Sigmoid colon (tissue), 7 donors: ENCODE measurements around the gene PLA2G15. TPM values are rescaled to one million over a fixed set of nuclear protein-coding genes. Genes with fewer than 3 reads are reported as not detected.

Experiments
- DNase-seq: peaks from one replicate; pipeline ENCODE4 v3.0.0-alpha.2; 2019
- H3K27ac ChIP-seq, 4 donors: fragments of 200-600 bp; sonication (generic); one replicate each; pipeline ENCODE4 v1.5.1; 2016 to 2019; ENCODE audit warnings: mild to moderate bottlenecking in 1 of 4
- H3K27me3 ChIP-seq, 3 donors: fragments of 200-600 bp; sonication (generic); one replicate each; pipeline ENCODE4 v1.5.1; 2019; ENCODE audit warnings: mild to moderate bottlenecking in 1 of 3
- H3K36me3 ChIP-seq, 4 donors: fragments of 200-600 bp; sonication (generic); one replicate each; pipeline ENCODE4 v1.5.1; 2016 to 2019
- H3K4me1 ChIP-seq, 4 donors: fragments of 200-600 bp; sonication (generic); one replicate each; pipeline ENCODE4 v1.5.1; 2017 to 2019
- H3K4me3 ChIP-seq, 4 donors: fragments of 200-600 bp; sonication (generic); one replicate each; pipeline ENCODE4 v1.5.1; 2017 to 2019; ENCODE audit warnings: mild to moderate bottlenecking in 2 of 4, moderate library complexity in 1 of 4
- H3K9me3 ChIP-seq, 4 donors: fragments of 200-600 bp in 3 of 4; sonication (generic) in 3 of 4; one replicate each; pipeline versions ENCODE4 v1.5.1 to v1.6.1; 2013 to 2019
- CTCF ChIP-seq, 4 experiments: fragments of 450-650 bp in 3 of 4; fragments of 200-600 bp in 1 of 4; IDR thresholded peaks; one replicate each; pipeline ENCODE4 v1.5.1; 2016 to 2019; ENCODE audit warnings: antibody characterized with exemption in 4 of 4, mild to moderate bottlenecking in 3 of 4, moderate library complexity in 2 of 4
- EP300 ChIP-seq, 4 donors: sonication (generic); formaldehyde crosslinking; IDR thresholded peaks; one replicate each; pipeline ENCODE4 v1.6.1; 2017; ENCODE audit warnings: antibody characterized with exemption in 4 of 4
- POLR2A ChIP-seq, 2 donors: fragments of 450-650 bp; IDR thresholded peaks; one replicate each; pipeline ENCODE4 v1.6.1; 2016; ENCODE audit warnings: antibody characterized with exemption in 2 of 2, mild to moderate bottlenecking in 2 of 2, moderate library complexity in 2 of 2
- POLR2AphosphoS5 ChIP-seq, 4 donors: sonication (generic); formaldehyde crosslinking; IDR thresholded peaks; one replicate each; pipeline ENCODE4 v1.6.1; 2017; ENCODE audit warnings: antibody characterized with exemption in 4 of 4
- WGBS, 2 donors: extraction: QIAGEN DNeasy Blood & Tissue Kit; methylation state at CpG; one replicate each; pipeline ENCODE4 v1.1.7; 2013; 5-methylcytosine and 5-hydroxymethylcytosine counted together
- intact Hi-C: fragments of 100-400 bp; cut with DNase I; formaldehyde crosslinking; loops from one replicate; pipeline ENCODE4 v1.15.1; 2023
- polyA plus RNA-seq, 3 donors: library from polyadenylated mRNA; stranded (reverse); fragments of 200-250 nt; gene quantifications; one replicate each; pipeline ENCODE4 v1.2.3, GENCODE V29; 2013
- total RNA-seq, 4 donors: library from RNA; depleted of rRNA; stranded (reverse); fragments of >200 nt; gene quantifications; one replicate each; pipeline ENCODE4 v1.1.0, GENCODE V29; 2016
- donor health status: healthy with polysubstance abuse.
- donor health status: Bipolar disorder and iron deficiency.
- donor health status: healthy.

The PLA2G15 gene
- total and polyA plus RNA-seq, 7 donors, result 4.2 to 15.7 (median 10.2) TPM

DNA sequence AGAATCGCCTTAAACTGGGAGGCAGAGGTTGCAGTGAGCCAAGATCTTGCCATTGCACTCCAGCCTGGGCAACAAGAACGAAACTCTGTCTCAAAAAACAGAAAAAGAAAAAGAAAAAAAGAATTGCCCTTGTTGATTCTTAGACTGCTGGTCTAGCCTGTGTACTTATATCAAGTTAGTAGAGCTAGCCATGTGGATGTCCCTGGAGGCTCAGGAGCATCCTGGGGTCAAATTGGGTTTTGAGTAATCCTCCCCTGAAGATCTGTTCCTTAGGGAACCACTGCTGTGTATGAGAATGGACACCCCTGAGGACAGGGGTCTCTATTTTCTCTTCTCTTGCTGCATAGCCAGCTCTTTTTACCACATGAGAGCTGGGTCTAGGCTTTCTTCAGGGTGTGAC is 44.0 kb downstream of the PLA2G15 start:
- WGBS, 2 donors, result 90 to 95% methylated on average over 2 of the region's 2 CpGs
- H3K27ac ChIP-seq, result peak overlapping the region in 1 of 4 donors; percentile 65

DNA sequence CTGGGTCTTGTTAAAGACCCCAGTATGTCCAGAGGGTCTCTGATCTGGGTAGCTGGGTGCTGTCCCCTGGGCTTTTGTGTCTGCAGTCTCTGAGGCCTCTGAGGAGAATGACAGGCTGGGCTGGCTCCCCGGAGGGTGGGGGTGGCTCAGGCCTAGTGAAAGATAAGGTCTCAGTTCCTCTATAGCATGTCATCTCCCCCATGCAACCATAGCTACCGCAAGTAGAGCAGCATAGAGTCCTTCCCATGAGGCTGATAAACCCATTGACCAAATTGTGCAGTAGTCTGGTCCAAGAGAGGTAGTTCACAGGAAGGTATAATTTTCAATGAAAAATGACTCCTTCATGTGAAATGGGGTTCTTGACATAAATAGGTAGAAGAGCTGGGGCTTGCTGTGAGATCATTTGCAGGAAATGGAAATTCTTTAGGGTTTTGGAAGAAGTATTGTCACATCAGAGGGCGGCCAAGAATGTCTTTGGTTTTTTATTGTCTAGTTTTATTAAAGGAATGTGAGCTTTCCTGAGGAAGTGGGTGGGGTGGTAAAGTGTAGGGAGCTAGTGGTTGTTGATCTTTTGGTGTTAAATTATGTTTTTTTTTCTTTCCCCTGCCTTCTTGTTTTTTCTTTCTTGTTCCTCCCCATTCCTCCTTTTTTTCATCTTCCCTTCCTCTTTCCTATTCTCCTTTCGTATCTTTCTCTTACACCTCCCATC is 44.6 kb downstream of the PLA2G15 start:
- WGBS, 2 donors, result 39 to 48% methylated on average over 4 of the region's 4 CpGs
- Histone ChIP-seq H3K9me3 (no peaks in the 10 kb centered on the region), H3K36me3 (peaks cover 0 to 63% (median 27%) of the 10 kb centered on the region in 4 donors), H3K27ac (peak overlapping the region in 2 of 4 donors; percentile 16), H3K4me1 (peaks cover 0 to 13% (median 2%) of the 10 kb centered on the region in 4 donors), H3K4me3 (no peak overlapping the region), H3K27me3 (no peaks in the 10 kb centered on the region)
- TF ChIP-seq POLR2A (IDR thresholded peaks at IDR 0.05) (no peak), EP300 (IDR thresholded peaks at IDR 0.05) (no peak), CTCF (IDR thresholded peaks at IDR 0.05) (no peak), POLR2AphosphoS5 (IDR thresholded peaks at IDR 0.05) (no peak)
- no peak for DNase-seq
- intact Hi-C loops, result no loop called here

More for the DNA sequence above, 44.0 kb downstream of the PLA2G15 start:
- Histone ChIP-seq H3K9me3 (no peaks in the 10 kb centered on the region), H3K36me3 (peaks cover 0 to 57% (median 25%) of the 10 kb centered on the region in 4 donors), H3K4me1 (peaks cover 0 to 13% (median 2%) of the 10 kb centered on the region in 4 donors), H3K27me3 (no peaks in the 10 kb centered on the region), H3K4me3 (no peak overlapping the region)
- no peak for TF ChIP-seq CTCF (IDR thresholded peaks at IDR 0.05)
- TF ChIP-seq POLR2A (IDR thresholded peaks at IDR 0.05), result no peak
- TF ChIP-seq POLR2AphosphoS5 (IDR thresholded peaks at IDR 0.05), result no peak
- no peak for TF ChIP-seq EP300 (IDR thresholded peaks at IDR 0.05)
- no peak for DNase-seq
- intact Hi-C loops, result no loop called here

DNA sequence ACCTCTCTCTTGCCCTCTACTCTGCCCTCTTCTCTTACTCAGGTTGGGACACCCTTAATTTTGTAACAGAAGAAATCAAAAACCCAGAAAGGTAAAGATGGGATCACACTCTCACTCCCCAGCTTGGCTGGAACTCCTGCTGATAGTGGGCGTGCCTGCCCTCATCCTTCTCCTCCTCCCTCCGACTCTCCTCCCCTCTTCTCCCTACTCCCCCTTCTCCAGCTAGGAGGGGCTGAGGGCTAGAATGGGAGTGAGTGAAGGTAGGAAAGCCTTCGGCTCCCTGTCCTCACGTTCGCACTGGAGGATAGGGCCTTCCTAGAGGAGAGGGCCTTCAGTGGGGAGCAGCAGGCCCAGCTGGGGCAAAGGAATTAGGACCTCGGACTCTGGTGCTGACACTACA is 45.3 kb downstream of the PLA2G15 start:
- intact Hi-C loops, result no loop called here

GRCh38 chr16:68291227-68291626 is 46.1 kb downstream of the PLA2G15 start:
- H3K27ac ChIP-seq, result no peak overlapping the region
- TF ChIP-seq POLR2AphosphoS5 (IDR thresholded peaks at IDR 0.05) (no peak), CTCF (IDR thresholded peaks at IDR 0.05) (no peak), POLR2A (IDR thresholded peaks at IDR 0.05) (no peak), EP300 (IDR thresholded peaks at IDR 0.05) (no peak)
- intact Hi-C loops, result no loop called here
- no peak overlapping the region for H3K4me3 ChIP-seq
- no peaks in the 10 kb centered on the region for H3K9me3 ChIP-seq
- no peak for DNase-seq
- no peaks in the 10 kb centered on the region for H3K27me3 ChIP-seq
- 87 to 91% methylated on average over 4 of the region's 4 CpGs for WGBS, 2 donors
- peaks cover 0 to 76% (median 31%) of the 10 kb centered on the region in 4 donors for H3K36me3 ChIP-seq
- H3K4me1 ChIP-seq, result peaks cover 0 to 13% (median 2%) of the 10 kb centered on the region in 4 donors

More for the DNA sequence above, 45.3 kb downstream of the PLA2G15 start:
- Histone ChIP-seq H3K4me3 (no peak overlapping the region), H3K27me3 (no peaks in the 10 kb centered on the region), H3K4me1 (peaks cover 0 to 13% (median 2%) of the 10 kb centered on the region in 4 donors), H3K9me3 (no peaks in the 10 kb centered on the region), H3K27ac (peak overlapping the region in 2 of 4 donors; percentile 16), H3K36me3 (peaks cover 0 to 69% (median 27%) of the 10 kb centered on the region in 4 donors)
- WGBS, 2 donors, result 85% methylated on average over 6 of the region's 6 CpGs
- DNase-seq, result no peak
- TF ChIP-seq CTCF (IDR thresholded peaks at IDR 0.05) (no peak), EP300 (IDR thresholded peaks at IDR 0.05) (no peak)
